Prostate gland (tissue), 2 donors: ENCODE measurements around the gene ANKRD9. TPM values are rescaled to one million over a fixed set of nuclear protein-coding genes. Genes with fewer than 3 reads are reported as not detected.
"Not testable (repeated sequence)": the region's sequence is repeated elsewhere in the genome, so short reads cannot be mapped to it uniquely, and the experiment has no call there.

Source experiments
- DNase-seq: peaks from one replicate; pipeline ENCODE4 v3.0.0-alpha.2; 2019; ENCODE audit warnings: low spot score
- H3K27ac ChIP-seq, 2 donors: fragments of 200-600 bp; sonication (generic); 2 replicates each; pipeline ENCODE4 v1.5.1; 2017 to 2019
- H3K27me3 ChIP-seq: fragments of 200-600 bp; sonication (generic); replicated peaks from 2 replicates; pipeline ENCODE4 v1.5.1; 2019; ENCODE audit not compliant: insufficient read depth
- H3K36me3 ChIP-seq, 2 donors: fragments of 200-600 bp; sonication (generic); 1 replicate in 1 of 2; 2 replicates in 1 of 2; pipeline versions ENCODE4 v1.5.1 to v1.8.1; 2017 to 2019
- H3K4me1 ChIP-seq: fragments of 200-600 bp; sonication (generic); replicated peaks from 2 replicates; pipeline ENCODE4 v1.5.1; 2019
- H3K4me3 ChIP-seq, 2 donors: fragments of 200-600 bp; sonication (generic); 2 replicates each; pipeline ENCODE4 v1.5.1; 2017 to 2019
- H3K9me3 ChIP-seq: fragments of 200-600 bp; sonication (generic); 2 replicates; pipeline ENCODE4 v1.5.1; 2017
- CTCF ChIP-seq, 4 experiments: fragments of 200-600 bp in 2 of 4; fragments of 450-650 bp in 2 of 4; sonication (generic) in 2 of 4; IDR thresholded peaks; 1 replicate in 3 of 4; 2 replicates in 1 of 4; pipeline ENCODE4 v1.5.1; 2016 to 2019; ENCODE audit warnings: antibody characterized with exemption in 4 of 4, mild to moderate bottlenecking in 2 of 4, moderate library complexity in 2 of 4
- POLR2A ChIP-seq: fragments of 450-650 bp; IDR thresholded peaks from one replicate; pipeline ENCODE4 v1.6.1; 2016; ENCODE audit warnings: antibody characterized with exemption, mild to moderate bottlenecking
- POLR2AphosphoS5 ChIP-seq: sonication (generic); formaldehyde crosslinking; IDR thresholded peaks from one replicate; pipeline ENCODE4 v1.6.1; 2017; ENCODE audit warnings: antibody characterized with exemption
- WGBS: methylation state at CpG from one replicate; pipeline ENCODE4 v1.1.5; 2018; 5-methylcytosine and 5-hydroxymethylcytosine counted together
- intact Hi-C: fragments of 100-400 bp; cut with DNase I; formaldehyde crosslinking; loops from one replicate; pipeline ENCODE4 v1.14.2; 2022
- total RNA-seq, 2 donors: library from RNA; depleted of rRNA; stranded (reverse); fragments of >200 nt; gene quantifications; one replicate each; pipeline ENCODE4 v1.1.0, GENCODE V29; 2016

ANKRD9 gene
- total RNA-seq, 2 donors from 2014 or later, result 81.1 to 81.5 TPM

GRCh38 chr14:102545461-102546265 lies 36.1 kb upstream of the ANKRD9 start:
- no peak overlapping the region for H3K27ac ChIP-seq
- 38% methylated on average over 29 of the region's 29 CpGs for WGBS
- peaks cover 4% of the 10 kb centered on the region for H3K27me3 ChIP-seq
- H3K36me3 ChIP-seq, result no peaks in the 10 kb centered on the region
- no peak for TF ChIP-seq POLR2AphosphoS5
- no peak for TF ChIP-seq POLR2A
- no peak for TF ChIP-seq CTCF (IDR thresholded peaks at IDR 0.05)
- DNase-seq, result no peak
- H3K9me3 ChIP-seq, result no peaks in the 10 kb centered on the region
- no peak overlapping the region for H3K4me3 ChIP-seq
- H3K4me1 ChIP-seq, result no peaks in the 10 kb centered on the region
- intact Hi-C loops, result no loop called here

GRCh38 chr14:102544747-102545460 lies 35.3 kb upstream of the ANKRD9 start:
- Histone ChIP-seq H3K4me3 (no peak overlapping the region), H3K9me3 (no peaks in the 10 kb centered on the region), H3K27me3 (peaks cover 4% of the 10 kb centered on the region), H3K36me3 (no peaks in the 10 kb centered on the region), H3K27ac (no peak overlapping the region), H3K4me1 (no peaks in the 10 kb centered on the region)
- 11% methylated on average over 53 of the region's 66 CpGs for WGBS
- DNase-seq, result no peak
- no peak for TF ChIP-seq POLR2AphosphoS5
- TF ChIP-seq CTCF (IDR thresholded peaks at IDR 0.05), result no peak
- TF ChIP-seq POLR2A, result no peak
- intact Hi-C loops, result no loop called here

GRCh38 chr14:102544046-102544746 lies 34.6 kb upstream of the ANKRD9 start:
- no peak for DNase-seq
- 20% methylated on average over 39 of the region's 43 CpGs for WGBS

GRCh38 chr14:102541771-102542170 lies 32.2 kb upstream of the ANKRD9 start:
- TF ChIP-seq CTCF (IDR thresholded peaks at IDR 0.05), result no peak
- no peak for TF ChIP-seq POLR2AphosphoS5
- TF ChIP-seq POLR2A, result no peak
- no peak overlapping the region for H3K4me3 ChIP-seq
- no peaks in the 10 kb centered on the region for H3K9me3 ChIP-seq
- H3K4me1 ChIP-seq, result no peaks in the 10 kb centered on the region
- intact Hi-C loops, result no loop called here
- H3K27me3 ChIP-seq, result peaks cover 4% of the 10 kb centered on the region
- 85% methylated on average over 10 of the region's 10 CpGs for WGBS
- H3K36me3 ChIP-seq, result no peaks in the 10 kb centered on the region
- DNase-seq, result no peak
- H3K27ac ChIP-seq, result no peak overlapping the region

More at GRCh38 chr14:102544046-102544746, 34.6 kb upstream of the ANKRD9 start:
- Histone ChIP-seq H3K4me1 (no peaks in the 10 kb centered on the region), H3K4me3 (no peak overlapping the region), H3K36me3 (no peaks in the 10 kb centered on the region), H3K27me3 (peaks cover 4% of the 10 kb centered on the region), H3K27ac (no peak overlapping the region), H3K9me3 (no peaks in the 10 kb centered on the region)
- intact Hi-C loops, result no loop called here
- no peak for TF ChIP-seq POLR2AphosphoS5
- TF ChIP-seq POLR2A, result no peak
- TF ChIP-seq CTCF (IDR thresholded peaks at IDR 0.05), result no peak

- intact Hi-C loops, DNase-seq, H3K9me3 ChIP-seq, H3K36me3 ChIP-seq, H3K27ac ChIP-seq, H3K27me3 ChIP-seq, H3K4me3 ChIP-seq, H3K4me1 ChIP-seq: not testable (repeated sequence)
- WGBS, result 89% methylated on average over 11 of the region's 14 CpGs
Measured at GRCh38 chr14:102541029-102541491, 31.5 kb upstream of the ANKRD9 start.
